Muscle of leg (tissue), 11 donors: ENCODE results near the gene KIRREL3. TPM values are rescaled to one million over a fixed set of nuclear protein-coding genes. Genes with fewer than 3 reads are reported as not detected.

Experiments
- DNase-seq: peaks from one replicate; pipeline ENCODE4 v3.0.0; 2013
- H3K27ac ChIP-seq: one replicate; pipeline ENCODE4 v1.5.1; 2013; ENCODE audit warnings: mild to moderate bottlenecking, low read length, control low read depth
- H3K27me3 ChIP-seq: one replicate; pipeline ENCODE4 v1.6.1; 2013; ENCODE audit warnings: low read length; ENCODE audit not compliant: control insufficient read depth, insufficient read depth
- H3K36me3 ChIP-seq: one replicate; pipeline ENCODE4 v1.6.1; 2013; ENCODE audit warnings: low read length; ENCODE audit not compliant: control insufficient read depth, insufficient read depth
- H3K4me1 ChIP-seq: one replicate; pipeline ENCODE4 v1.6.1; 2013; ENCODE audit warnings: low read length; ENCODE audit not compliant: control insufficient read depth, insufficient read depth
- H3K4me3 ChIP-seq: one replicate; pipeline ENCODE4 v1.5.1; 2013; ENCODE audit warnings: low read length, control low read depth
- H3K9me3 ChIP-seq: replicated peaks from 2 replicates; pipeline ENCODE4 v1.6.1; 2013; ENCODE audit warnings: low read depth, low read length; ENCODE audit not compliant: control insufficient read depth
- WGBS: methylation state at CpG from one replicate; pipeline ENCODE4 v1.1.5; 2013; ENCODE audit warnings: missing lambda C conversion rate; ENCODE audit not compliant: insufficient coverage; 5-methylcytosine and 5-hydroxymethylcytosine counted together
- polyA plus RNA-seq, 8 donors: library from polyadenylated mRNA; unstranded; fragments of 120-200 nt; gene quantifications; one replicate each; pipeline versions ENCODE4 v1.2.1 to v1.2.3, GENCODE V29; 2013; ENCODE audit warnings: inconsistent platforms in 1 of 8, low replicate concordance in 1 of 8; ENCODE audit not compliant: insufficient read length in 8 of 8, insufficient read depth in 1 of 8
- total RNA-seq: library from RNA; stranded (reverse); fragments of 120-200 nt; gene quantifications from one replicate; pipeline ENCODE4 v1.2.4, GENCODE V29; 2013

KIRREL3 gene
- total and polyA plus RNA-seq, 9 donors, result 0.27 to 1.8 (median 0.93) TPM

DNA sequence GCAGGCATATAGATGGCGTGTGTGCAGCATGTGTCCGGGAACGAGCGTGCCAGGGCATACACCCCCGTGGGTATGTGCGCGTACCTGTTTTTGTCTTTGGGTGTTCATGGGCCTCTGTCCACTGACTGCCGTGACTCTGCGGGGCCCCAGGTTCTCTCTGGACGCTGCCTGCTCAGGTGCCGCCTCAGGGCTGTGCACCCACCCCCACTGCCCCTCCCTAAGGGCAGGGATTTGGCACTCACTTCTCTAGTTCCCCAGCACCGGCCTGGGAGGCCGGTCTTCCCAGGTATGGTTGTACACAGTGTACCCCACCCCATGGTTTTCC lies 533.6 kb downstream of the KIRREL3 start:
- Histone ChIP-seq H3K27ac (no peak overlapping the region), H3K4me3 (no peak overlapping the region), H3K9me3 (peaks cover 4% of the 10 kb centered on the region), H3K4me1 (peaks cover 35% of the 10 kb centered on the region), H3K36me3 (no peaks in the 10 kb centered on the region), H3K27me3 (peaks cover 3% of the 10 kb centered on the region)
- no peak for DNase-seq
- 87% methylated on average over 13 of the region's 13 CpGs for WGBS

DNA sequence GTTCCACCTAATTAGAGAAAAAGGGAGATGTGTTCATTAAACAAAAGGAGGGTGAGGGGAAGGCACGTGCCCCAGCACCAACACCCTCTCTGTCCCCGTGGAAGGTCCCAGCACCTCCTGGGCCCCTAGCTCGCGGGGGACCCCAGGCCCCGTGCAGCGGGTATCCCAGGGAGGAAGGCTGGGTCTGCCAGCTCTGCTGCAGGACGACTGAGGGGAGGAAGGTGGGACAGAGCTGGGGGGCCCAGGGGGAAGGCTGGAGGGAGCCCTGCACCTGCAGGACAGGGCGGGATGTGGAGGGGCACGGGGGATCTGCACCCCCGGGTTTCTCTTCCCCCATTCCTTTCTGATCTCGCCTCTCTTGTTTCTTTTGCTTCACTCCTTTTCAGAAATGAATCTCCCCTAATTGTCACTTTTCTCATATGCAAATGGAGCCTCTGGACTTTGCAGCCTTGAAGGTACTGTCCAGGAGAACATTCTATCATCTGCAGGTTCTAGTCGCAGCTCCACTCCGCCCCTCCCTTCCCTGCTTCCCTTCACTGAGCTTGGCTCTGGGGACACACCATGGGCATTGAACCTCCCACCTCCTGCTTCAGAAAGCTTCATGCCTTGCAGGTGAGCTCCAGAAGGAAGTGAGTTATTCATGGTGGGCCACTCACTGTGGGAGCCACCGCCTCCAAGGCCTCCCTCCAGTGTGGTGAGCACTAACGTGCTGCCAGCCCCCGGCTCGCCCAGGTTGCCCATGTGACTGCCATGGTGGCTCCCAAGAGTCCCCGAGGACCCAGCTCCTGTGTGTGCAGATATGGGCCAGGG lies 534.1 kb downstream of the KIRREL3 start:
- 61% methylated on average over 12 of the region's 18 CpGs for WGBS
- Histone ChIP-seq H3K27ac (no peak overlapping the region), H3K4me1 (peaks cover 35% of the 10 kb centered on the region), H3K9me3 (peaks cover 4% of the 10 kb centered on the region), H3K36me3 (no peaks in the 10 kb centered on the region), H3K27me3 (peaks cover 3% of the 10 kb centered on the region), H3K4me3 (no peak overlapping the region)
- no peak for DNase-seq

DNA sequence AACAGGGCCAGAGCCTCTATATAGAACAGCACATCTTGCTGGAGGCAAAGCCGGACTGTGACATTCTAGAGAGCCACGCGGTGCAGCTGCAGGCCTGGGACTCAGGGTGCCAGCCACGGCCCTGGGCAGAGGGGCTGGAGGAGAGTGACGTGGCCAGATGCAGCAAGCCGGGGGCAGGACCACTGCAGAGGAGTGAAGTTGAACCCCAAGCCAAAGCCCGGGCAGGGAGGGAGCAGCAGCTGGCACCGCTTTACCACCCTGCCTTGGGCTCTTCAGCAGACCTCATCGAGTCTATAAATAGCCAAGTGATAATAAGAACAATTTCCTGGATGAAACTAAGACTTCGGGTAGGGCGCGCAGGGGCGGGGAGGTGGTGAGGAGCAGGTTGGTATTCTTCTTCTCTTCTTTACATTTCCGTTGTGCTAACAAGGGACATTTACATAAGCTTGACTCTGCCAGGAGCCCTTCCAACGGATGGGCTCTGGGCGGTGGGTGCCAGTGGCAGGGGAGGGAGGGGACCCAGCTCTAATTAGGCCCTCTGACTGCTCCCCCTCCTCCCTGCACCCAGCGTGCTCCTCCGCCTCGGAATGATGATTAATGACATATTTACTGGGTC lies 534.9 kb downstream of the KIRREL3 start:
- Histone ChIP-seq H3K27ac (peak overlapping the region; percentile 24), H3K36me3 (no peaks in the 10 kb centered on the region), H3K27me3 (peaks cover 3% of the 10 kb centered on the region), H3K4me3 (no peak overlapping the region), H3K9me3 (peaks cover 4% of the 10 kb centered on the region), H3K4me1 (peaks cover 37% of the 10 kb centered on the region)
- peak; percentile 79 for DNase-seq
- 55% methylated on average over 7 of the region's 19 CpGs for WGBS

DNA sequence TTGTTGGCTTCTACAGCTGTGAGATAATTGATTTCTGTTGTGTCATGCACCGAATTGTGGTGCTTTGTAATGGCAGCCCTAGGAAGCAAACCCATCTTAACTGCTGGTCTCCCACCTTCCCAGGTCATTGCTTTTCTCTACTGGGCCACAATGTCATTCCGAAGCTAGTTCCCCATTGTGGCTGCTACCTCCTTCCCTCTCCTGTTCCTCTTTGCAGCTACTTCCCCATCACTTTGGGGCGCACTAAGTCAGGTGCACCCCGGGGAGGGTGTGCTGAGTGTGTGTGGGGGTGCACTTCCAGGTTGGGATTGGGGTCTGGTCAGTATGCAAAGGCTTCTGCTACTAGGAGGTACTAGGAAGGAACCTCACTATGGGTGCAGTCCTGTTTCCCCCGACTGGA lies 535.8 kb downstream of the KIRREL3 start:
- Histone ChIP-seq H3K4me1 (peaks cover 44% of the 10 kb centered on the region), H3K9me3 (peaks cover 4% of the 10 kb centered on the region), H3K27me3 (peaks cover 3% of the 10 kb centered on the region), H3K4me3 (no peak overlapping the region), H3K36me3 (no peaks in the 10 kb centered on the region), H3K27ac (no peak overlapping the region)
- no CpG with 5 or more reads among the region's 5 CpGs for WGBS
- DNase-seq, result no peak

DNA sequence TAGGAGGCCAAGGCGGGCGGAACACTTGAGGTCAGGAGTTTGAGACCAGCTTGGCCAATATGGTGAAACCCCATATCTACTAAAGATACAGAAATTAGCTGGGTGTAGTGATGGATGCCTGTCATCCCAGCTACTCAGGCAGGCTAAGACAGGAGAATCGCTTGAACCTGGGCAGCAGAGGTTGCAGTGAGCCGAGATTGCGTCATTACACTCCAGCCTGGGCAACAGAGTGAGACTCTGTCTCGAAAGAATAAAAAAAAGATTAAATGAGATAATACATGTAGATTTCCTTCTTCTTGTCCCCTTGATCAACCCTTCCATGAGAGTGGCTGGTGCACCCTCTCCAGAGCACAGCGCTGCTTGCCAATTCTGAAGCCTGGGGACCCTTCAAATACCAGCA lies 538.1 kb downstream of the KIRREL3 start:
- Histone ChIP-seq H3K27me3 (peaks cover 3% of the 10 kb centered on the region), H3K4me1 (peaks cover 44% of the 10 kb centered on the region)

DNA sequence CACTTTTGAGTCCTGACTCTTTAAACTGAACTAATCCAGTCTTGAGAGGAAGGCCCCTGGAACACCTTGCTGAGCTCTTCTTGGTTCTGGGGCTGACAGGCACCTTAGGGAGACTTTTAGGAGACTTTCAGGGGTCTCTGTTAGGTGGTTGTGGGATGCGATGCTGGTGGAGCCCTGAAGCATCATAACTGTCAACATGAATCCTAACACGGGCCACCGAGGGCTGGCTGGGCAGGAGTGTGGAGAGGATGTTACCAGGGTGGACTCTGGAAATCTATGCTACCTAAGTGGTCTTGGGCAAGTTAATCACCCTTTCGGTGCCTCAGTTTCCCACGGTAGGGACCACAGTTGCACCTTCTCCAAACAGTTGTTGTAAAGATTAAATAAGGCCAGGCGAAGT lies 538.6 kb downstream of the KIRREL3 start:
- no peaks in the 10 kb centered on the region for H3K36me3 ChIP-seq
- H3K4me1 ChIP-seq, result peaks cover 44% of the 10 kb centered on the region
- H3K27me3 ChIP-seq, result peaks cover 3% of the 10 kb centered on the region
- peaks cover 4% of the 10 kb centered on the region for H3K9me3 ChIP-seq
- WGBS, result 96% methylated on average over 5 of the region's 6 CpGs
- no peak overlapping the region for H3K27ac ChIP-seq
- no peak for DNase-seq
- H3K4me3 ChIP-seq, result no peak overlapping the region

More for the DNA sequence above, 538.1 kb downstream of the KIRREL3 start:
- Histone ChIP-seq H3K9me3 (peaks cover 4% of the 10 kb centered on the region), H3K36me3 (no peaks in the 10 kb centered on the region), H3K4me3 (no peak overlapping the region), H3K27ac (no peak overlapping the region)
- 100% methylated on average over 2 of the region's 7 CpGs for WGBS
- no peak for DNase-seq

DNA sequence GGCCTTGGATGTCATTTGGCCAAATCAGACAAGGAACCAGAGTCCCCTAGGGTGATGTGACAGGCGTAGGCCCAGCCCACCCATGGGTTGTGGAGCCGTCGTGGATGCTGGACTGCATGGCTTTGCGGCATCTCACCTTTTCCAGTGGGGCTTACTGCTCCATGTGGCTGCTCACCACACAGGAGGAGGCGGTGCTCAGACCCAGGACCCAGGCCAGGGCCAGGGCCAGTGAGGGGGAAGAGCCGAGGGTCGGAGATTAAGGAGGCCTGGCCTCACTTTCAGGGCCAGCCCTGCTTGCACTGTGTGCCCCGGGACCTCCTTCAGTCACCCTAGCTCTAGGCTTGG lies 539.5 kb downstream of the KIRREL3 start:
- no peak overlapping the region for H3K4me3 ChIP-seq
- DNase-seq, result no peak
- H3K9me3 ChIP-seq, result peaks cover 4% of the 10 kb centered on the region
- no peaks in the 10 kb centered on the region for H3K36me3 ChIP-seq
- 69% methylated on average over 7 of the region's 8 CpGs for WGBS
- H3K27ac ChIP-seq, result no peak overlapping the region
- peaks cover 5% of the 10 kb centered on the region for H3K27me3 ChIP-seq
- peaks cover 37% of the 10 kb centered on the region for H3K4me1 ChIP-seq

GRCh38 chr11:126460417-126461095 lies 540.0 kb downstream of the KIRREL3 start:
- Histone ChIP-seq H3K4me1 (peaks cover 32% of the 10 kb centered on the region), H3K27me3 (peaks cover 5% of the 10 kb centered on the region), H3K9me3 (peaks cover 4% of the 10 kb centered on the region), H3K36me3 (no peaks in the 10 kb centered on the region), H3K27ac (no peak overlapping the region), H3K4me3 (no peak overlapping the region)
- 67% methylated on average over 7 of the region's 15 CpGs for WGBS
- no peak for DNase-seq

DNA sequence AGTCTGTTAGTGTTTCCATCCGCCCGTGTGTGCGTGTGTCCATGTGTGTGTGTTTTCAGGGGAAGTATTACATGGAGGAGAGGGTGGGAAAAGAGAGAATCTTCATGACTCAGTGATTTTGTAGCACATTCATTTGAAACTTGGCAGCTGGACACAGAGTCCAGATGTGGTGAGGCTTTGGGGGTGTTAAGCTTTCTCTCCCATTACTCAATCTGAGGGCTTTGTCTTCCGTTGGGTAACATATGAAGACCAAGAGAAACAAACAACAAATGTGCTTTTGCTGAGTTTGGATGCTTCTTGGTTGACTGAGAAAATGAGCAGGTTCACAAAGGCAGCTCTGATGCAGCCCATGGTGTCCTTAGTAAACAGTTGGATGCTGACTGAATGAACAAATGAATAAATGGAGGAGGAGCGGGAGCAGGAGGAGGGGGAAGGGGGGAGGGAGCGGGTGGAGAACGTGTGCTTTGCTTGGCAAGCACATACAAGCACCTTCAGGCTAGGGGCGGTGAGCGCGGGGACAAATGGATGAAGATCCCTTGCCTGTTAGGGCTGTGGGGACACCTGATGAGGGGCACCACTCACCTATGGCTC lies 540.8 kb downstream of the KIRREL3 start:
- Histone ChIP-seq H3K27ac (no peak overlapping the region), H3K9me3 (peaks cover 4% of the 10 kb centered on the region), H3K4me3 (no peak overlapping the region), H3K36me3 (no peaks in the 10 kb centered on the region), H3K27me3 (peaks cover 3% of the 10 kb centered on the region), H3K4me1 (peaks cover 25% of the 10 kb centered on the region)
- peak; percentile 93 for DNase-seq
- 20% methylated on average over 3 of the region's 10 CpGs for WGBS

DNA sequence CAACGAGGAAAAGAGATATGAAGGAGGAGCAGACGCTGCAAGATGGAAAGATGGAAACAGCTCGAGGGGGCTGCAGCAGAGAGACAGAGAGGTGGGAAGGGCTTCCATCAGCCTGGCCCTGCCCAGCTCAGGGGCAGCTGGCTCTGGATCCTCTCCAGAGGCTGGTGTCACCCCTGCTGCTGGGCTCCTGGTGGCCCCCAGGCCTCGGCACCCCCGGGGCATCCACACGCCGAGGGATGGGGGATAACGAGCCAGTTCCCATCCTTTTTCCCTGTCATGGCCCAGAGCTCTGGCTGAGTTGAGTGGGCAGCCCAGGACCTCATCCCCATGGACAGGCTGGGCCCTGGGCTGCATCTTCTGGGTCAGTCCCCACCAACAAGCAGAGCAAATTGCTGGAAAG lies 542.8 kb downstream of the KIRREL3 start:
- DNase-seq, result no peak
- H3K36me3 ChIP-seq, result no peaks in the 10 kb centered on the region
- H3K4me1 ChIP-seq, result peaks cover 32% of the 10 kb centered on the region
- 69% methylated on average over 6 of the region's 8 CpGs for WGBS
- no peak overlapping the region for H3K4me3 ChIP-seq
- peaks cover 4% of the 10 kb centered on the region for H3K27me3 ChIP-seq
- no peak overlapping the region for H3K27ac ChIP-seq
- H3K9me3 ChIP-seq, result no peaks in the 10 kb centered on the region
